ENCODE results near the gene MTTP.

MTTP gene

GRCh38 chr4:99593781-99594641 is 19.4 kb downstream of the MTTP start:
- DNase-seq = no peak

GRCh38 chr4:99594818-99595217 is 20.2 kb downstream of the MTTP start:
- DNase-seq = no peak

- DNase-seq = no peak
These were observed 32.1 kb downstream of the MTTP start for GRCh38 chr4:99606716-99607115.

- no peak for DNase-seq
These were observed 33.8 kb downstream of the MTTP start for GRCh38 chr4:99608417-99608816.

- no peak for DNase-seq
These were observed 36.1 kb downstream of the MTTP start for GRCh38 chr4:99610605-99611175.

GRCh38 chr4:99612281-99612680 is 37.7 kb downstream of the MTTP start:
- no peak for DNase-seq

GRCh38 chr4:99612704-99613103 is 38.1 kb downstream of the MTTP start:
- DNase-seq = no peak

- DNase-seq = no peak
These were observed 39.9 kb downstream of the MTTP start for GRCh38 chr4:99614491-99614890.

GRCh38 chr4:99615170-99615820 is 40.7 kb downstream of the MTTP start:
- DNase-seq = no peak

- DNase-seq = no peak
These were observed 42.8 kb downstream of the MTTP start for GRCh38 chr4:99617374-99617773.

- DNase-seq = no peak
These were observed 47.7 kb downstream of the MTTP start for GRCh38 chr4:99622341-99622740.

GRCh38 chr4:99624141-99624719 is 49.6 kb downstream of the MTTP start:
- peak; percentile 20 for DNase-seq

- no peak for DNase-seq
These were observed 50.7 kb downstream of the MTTP start for GRCh38 chr4:99625369-99625768.

- no peak for DNase-seq
These were observed 53.4 kb downstream of the MTTP start for GRCh38 chr4:99628040-99628439.

- no peak for DNase-seq
These were observed 55.4 kb downstream of the MTTP start for GRCh38 chr4:99629962-99630554.

- DNase-seq = peak; percentile 82
These were observed 56.3 kb downstream of the MTTP start for GRCh38 chr4:99630857-99631360.

- DNase-seq = no peak
These were observed 59.1 kb downstream of the MTTP start for GRCh38 chr4:99633772-99634171.

- no peak for DNase-seq
These were observed 60.2 kb downstream of the MTTP start for GRCh38 chr4:99634742-99635360.

GRCh38 chr4:99635601-99636000 is 61.0 kb downstream of the MTTP start:
- DNase-seq = no peak

GRCh38 chr4:99636422-99636821 is 61.8 kb downstream of the MTTP start:
- DNase-seq = no peak

GRCh38 chr4:99637174-99637573 is 62.5 kb downstream of the MTTP start:
- DNase-seq = no peak

GRCh38 chr4:99640676-99641075 is 66.1 kb downstream of the MTTP start:
- no peak for DNase-seq

Measured in kidney glomerular epithelial cell (primary cell).